IMR-90 (cell line): Measurements from ENCODE around the gene ZDHHC14. TPM values are rescaled to one million over a fixed set of nuclear protein-coding genes. Genes with fewer than 3 reads are reported as not detected.

Experiments
- ATAC-seq: fragments of 200-7000 bp; cut with Tn5 transposase; 2 replicates; pipeline ENCODE4 v1.9.1; 2020; ENCODE audit warnings: low read depth, mild to moderate bottlenecking, moderate library complexity
- BruUV-seq: library from RNA; stranded (reverse); fragments of 400-500 nt; replicated peaks from 2 replicates; lab custom pipeline; 2021; lab: Mats Ljungman, UMichigan
- CTCF ChIA-PET: fragments of 300-600 bp; formaldehyde crosslinking; extraction: SDS; loops from one replicate; lab custom pipeline; 2021; ENCODE audit warnings: antibody characterized with exemption; lab: Yijun Ruan, JAX
- POLR2A ChIA-PET: fragments of 300-600 bp; sonication (Branson Sonifier 250); formaldehyde crosslinking; loops from one replicate; lab custom pipeline; 2022; ENCODE audit warnings: antibody characterized with exemption; ENCODE audit not compliant: unreplicated experiment; lab: Charles Lee
- DNase-seq: peaks from one replicate; pipeline ENCODE4 v3.0.0; 2013
- H2AFZ ChIP-seq: replicated peaks from 2 replicates; pipeline ENCODE3; 2013; ENCODE audit warnings: low read length, mild to moderate bottlenecking; ENCODE audit not compliant: poor library complexity
- H2AK5ac ChIP-seq: 2 replicates; pipeline ENCODE4 v1.6.1; 2013; ENCODE audit warnings: low read depth, low read length, inconsistent platforms
- H2AK9ac ChIP-seq: replicated peaks from 2 replicates; pipeline ENCODE3; 2013; ENCODE audit warnings: mild to moderate bottlenecking, low read depth, low read length, moderate library complexity; ENCODE audit not compliant: poor library complexity
- H2BK120ac ChIP-seq: 2 replicates; pipeline ENCODE4 v1.6.1; 2013; ENCODE audit warnings: low read depth, low read length, inconsistent platforms
- H2BK15ac ChIP-seq: 3 replicates; pipeline ENCODE4 v1.6.1; 2013; ENCODE audit warnings: low read depth, low read length, inconsistent platforms
- H2BK20ac ChIP-seq: 2 replicates; pipeline ENCODE4 v1.6.1; 2013; ENCODE audit warnings: low read depth, mild to moderate bottlenecking, inconsistent platforms, low read length, moderate library complexity
- H2BK5ac ChIP-seq: 2 replicates; pipeline ENCODE4 v1.6.1; 2013; ENCODE audit warnings: mild to moderate bottlenecking, low read depth, low read length, inconsistent platforms; ENCODE audit not compliant: poor library complexity, severe bottlenecking
- H3K14ac ChIP-seq: replicated peaks from 2 replicates; pipeline ENCODE4 v1.6.1; 2013; ENCODE audit warnings: low read depth, low read length, inconsistent platforms
- H3K18ac ChIP-seq: 2 replicates; pipeline ENCODE4 v1.6.1; 2013; ENCODE audit warnings: low read depth, low read length, control low read depth
- H3K23ac ChIP-seq: 2 replicates; pipeline ENCODE4 v1.6.1; 2013; ENCODE audit warnings: low read depth, low read length, inconsistent platforms
- H3K27ac ChIP-seq: 2 replicates; pipeline ENCODE4 v1.5.1; 2013; ENCODE audit warnings: mild to moderate bottlenecking, control low read depth, low read length; ENCODE audit not compliant: insufficient read depth
- H3K27me3 ChIP-seq: 2 replicates; pipeline ENCODE4 v1.6.1; 2013; ENCODE audit warnings: low read length; ENCODE audit not compliant: control insufficient read depth, insufficient read depth
- H3K36me3 ChIP-seq: 2 replicates; pipeline ENCODE4 v1.6.1; 2013; ENCODE audit warnings: low read length, mixed read lengths; ENCODE audit not compliant: control insufficient read depth, insufficient read depth
- H3K4ac ChIP-seq: 2 replicates; pipeline ENCODE4 v1.6.1; 2013; ENCODE audit warnings: low read depth, low read length, inconsistent platforms
- H3K4me1 ChIP-seq: 2 replicates; pipeline ENCODE4 v1.6.1; 2013; ENCODE audit warnings: low read length, mixed read lengths; ENCODE audit not compliant: control insufficient read depth, insufficient read depth
- H3K4me2 ChIP-seq: 2 replicates; pipeline ENCODE4 v1.6.1; 2013; ENCODE audit warnings: low read depth, mild to moderate bottlenecking, control low read depth, low read length, moderate library complexity
- H3K4me3 ChIP-seq: 2 replicates; pipeline ENCODE4 v1.5.1; 2013; ENCODE audit warnings: low read depth, mild to moderate bottlenecking, control low read depth, low read length, moderate library complexity; ENCODE audit not compliant: insufficient read depth
- H3K56ac ChIP-seq: 2 replicates; pipeline ENCODE4 v1.6.1; 2013; ENCODE audit warnings: low read length, inconsistent platforms; ENCODE audit not compliant: insufficient read depth; ENCODE audit errors: extremely low read depth
- H3K79me1 ChIP-seq, 2 experiments: 2 replicates each; pipeline ENCODE4 v1.6.1; 2013; ENCODE audit warnings: low read length in 2 of 2, inconsistent platforms in 1 of 2, low read depth in 1 of 2
- H3K9ac ChIP-seq: 2 replicates; pipeline ENCODE4 v1.6.1; 2013; ENCODE audit warnings: low read depth, low read length, control low read depth
- H3K9me1 ChIP-seq: 2 replicates; pipeline ENCODE4 v1.6.1; 2013; ENCODE audit warnings: low read length, inconsistent platforms; ENCODE audit not compliant: insufficient read depth
- H3K9me3 ChIP-seq: 2 replicates; pipeline ENCODE4 v1.6.1; 2013; ENCODE audit warnings: low read length; ENCODE audit not compliant: control insufficient read depth, insufficient read depth
- H4K20me1 ChIP-seq: 2 replicates; pipeline ENCODE4 v1.6.1; 2013; ENCODE audit warnings: low read length, inconsistent platforms; ENCODE audit not compliant: insufficient read depth
- H4K5ac ChIP-seq: 2 replicates; pipeline ENCODE4 v1.6.1; 2013; ENCODE audit warnings: mild to moderate bottlenecking, low read depth, low read length, control low read depth
- H4K8ac ChIP-seq, 2 experiments: 2 replicates each; pipeline ENCODE4 v1.6.1; 2013; ENCODE audit warnings: low read depth in 2 of 2, low read length in 2 of 2, control low read depth in 1 of 2, inconsistent platforms in 1 of 2
- H4K91ac ChIP-seq: 2 replicates; pipeline ENCODE4 v1.6.1; 2013; ENCODE audit warnings: low read depth, low read length, inconsistent platforms; ENCODE audit not compliant: insufficient read depth
- MAZ ChIP-seq: IDR thresholded peaks from 2 replicates; pipeline ENCODE4 v1.6.1; 2012; ENCODE audit warnings: low read depth, mild to moderate bottlenecking, low read length, improper control_type of control experiment, moderate library complexity, borderline replicate concordance
- POLR2A ChIP-seq: IDR thresholded peaks from 2 replicates; pipeline ENCODE4 v1.6.1; 2012; ENCODE audit warnings: mild to moderate bottlenecking, low read depth, low read length
- WGBS, 2 experiments: methylation state at CpG; one replicate each; pipeline versions ENCODE4 v1.1.5 to v1.1.7; 2013; ENCODE audit warnings: missing lambda C conversion rate in 2 of 2; ENCODE audit not compliant: insufficient read length in 1 of 2; ENCODE audit errors: extremely low coverage in 2 of 2; 5-methylcytosine and 5-hydroxymethylcytosine counted together
- dilution Hi-C: fragments of 300-500 bp; cut with HindIII; formaldehyde crosslinking; loops from one replicate; pipeline ENCODE4 v1.14.3; 2018; ENCODE audit warnings: low sequenced_read_pairs; ENCODE audit not compliant: unreplicated experiment
- in situ Hi-C: fragments of 300-500 bp; cut with MboI; formaldehyde crosslinking; loops from 3 replicates; pipeline ENCODE4 v1.14.3; 2019; ENCODE audit warnings: low sequenced_read_pairs, inconsistent platforms, mixed read lengths
- intact Hi-C: fragments of 100-400 bp; cut with micrococcal nuclease; formaldehyde crosslinking; loops from 2 replicates; pipeline ENCODE4 v1.10.0; 2022
- polyA plus RNA-seq, 3 experiments: library from polyadenylated mRNA; depleted of rRNA; stranded (reverse); fragments of >200 nt; gene quantifications; 2 replicates each; pipeline ENCODE4 v1.2.3, GENCODE V29; 2012; ENCODE audit warnings: low replicate concordance in 1 of 3
- total RNA-seq: library from RNA; depleted of rRNA; stranded (reverse); fragments of >200 nt; gene quantifications from 2 replicates; pipeline ENCODE4 v1.2.3, GENCODE V29; 2012

ZDHHC14 gene
- total and polyA plus RNA-seq, 2 of the 4 experiments (the other 2 are of a cell fraction) = 0.90 to 2.0 TPM

DNA sequence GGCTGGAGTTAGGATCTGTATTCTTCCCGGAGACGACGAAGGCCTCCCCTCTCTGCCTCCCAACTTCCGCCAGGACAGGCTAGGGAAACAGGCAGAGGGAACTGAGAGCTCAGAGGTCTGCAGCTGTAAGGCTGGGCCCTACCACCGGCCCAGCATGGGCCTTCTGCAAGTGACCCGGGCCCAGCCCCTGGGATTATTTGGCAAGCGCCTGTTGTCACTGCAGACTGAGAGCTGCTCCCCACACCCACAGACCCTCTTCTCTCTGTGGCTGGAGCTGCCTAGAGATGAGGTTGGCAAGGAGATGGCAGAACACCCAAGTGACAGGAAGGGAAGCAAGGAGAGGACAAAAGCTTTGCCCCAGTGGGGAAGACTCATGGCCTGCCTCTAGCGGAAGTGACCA lies 212.6 kb downstream of the ZDHHC14 start:
- Histone ChIP-seq H3K14ac (no peak overlapping the region), H2AFZ (no peak overlapping the region), H3K27me3 (no peaks in the 10 kb centered on the region), H2AK9ac (no peak overlapping the region), H2BK5ac (no peak overlapping the region), H3K56ac (no peak overlapping the region), H4K8ac (no peak overlapping the region), H3K18ac (no peak overlapping the region), H3K9me1 (no peaks in the 10 kb centered on the region), H2BK20ac (no peak overlapping the region), H4K5ac (no peak overlapping the region), H3K4ac (no peak overlapping the region), H4K91ac (no peak overlapping the region), H3K36me3 (no peaks in the 10 kb centered on the region), H2AK5ac (no peak overlapping the region), H3K9ac (no peak overlapping the region), H3K27ac (no peak overlapping the region), H4K20me1 (no peaks in the 10 kb centered on the region), H3K4me3 (no peak overlapping the region), H3K9me3 (0 out of 2 replicates have a peak, but pooled peaks cover 2% of the 10 kb centered on the region), H3K4me1 (peaks cover 12% of the 10 kb centered on the region), H3K23ac (no peak overlapping the region), H3K79me1 (no peaks in the 10 kb centered on the region), H3K4me2 (no peak overlapping the region), H2BK120ac (no peak overlapping the region), H2BK15ac (no peak overlapping the region)
- no peak for TF ChIP-seq POLR2A
- TF ChIP-seq MAZ = no peak
- ChIA-PET CTCF (no interaction called here), POLR2A (no interaction called here)
- BruUV-seq = no TSS peak
- DNase-seq (no peak), ATAC-seq (no peak)
- in situ Hi-C loops = no loop called here
- intact Hi-C loops = no loop called here
- dilution Hi-C loops = no loop called here
- no CpG with 5 or more reads among the region's 8 CpGs for WGBS, 2 experiments
